GM12865 (cell line): ENCODE measurements around the gene GABRR2.

Experiments used
- DNase-seq: peaks from one replicate; pipeline ENCODE4 v3.0.0; 2010; ENCODE audit warnings: low read depth
- H3K4me3 ChIP-seq: 2 replicates; pipeline ENCODE4 v1.5.1; 2011; ENCODE audit warnings: mild to moderate bottlenecking, low read depth, low read length, control low read depth
- CTCF ChIP-seq: IDR thresholded peaks from 2 replicates; pipeline ENCODE4 v1.5.1; 2011; ENCODE audit warnings: low read length, control low read depth, low read depth, inconsistent platforms; ENCODE audit not compliant: insufficient read depth; ENCODE audit errors: missing control alignments

Gene GABRR2

DNA sequence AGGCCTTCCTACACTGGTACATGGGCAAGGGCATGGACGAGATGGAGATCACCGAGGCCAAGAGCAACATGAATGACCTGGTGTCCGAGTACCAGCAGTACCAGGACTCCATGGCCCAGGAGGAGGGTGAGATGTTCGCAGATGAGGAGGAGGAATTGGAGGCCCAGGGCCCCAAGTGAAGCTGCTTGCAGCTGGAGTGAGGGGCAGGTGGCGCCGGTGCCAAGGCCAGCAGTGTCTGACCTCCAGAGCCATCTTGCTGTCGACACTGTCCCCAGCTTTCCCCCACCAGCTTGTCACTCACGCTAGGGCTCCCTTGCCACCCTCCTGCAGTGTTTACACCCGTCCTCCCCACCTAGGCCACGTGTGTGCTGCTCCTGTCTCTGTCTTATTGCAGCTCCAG is 12.2 kb downstream of the GABRR2 start:
- no peak for TF ChIP-seq CTCF
- no peak for DNase-seq
- no peak overlapping the region for H3K4me3 ChIP-seq

DNA sequence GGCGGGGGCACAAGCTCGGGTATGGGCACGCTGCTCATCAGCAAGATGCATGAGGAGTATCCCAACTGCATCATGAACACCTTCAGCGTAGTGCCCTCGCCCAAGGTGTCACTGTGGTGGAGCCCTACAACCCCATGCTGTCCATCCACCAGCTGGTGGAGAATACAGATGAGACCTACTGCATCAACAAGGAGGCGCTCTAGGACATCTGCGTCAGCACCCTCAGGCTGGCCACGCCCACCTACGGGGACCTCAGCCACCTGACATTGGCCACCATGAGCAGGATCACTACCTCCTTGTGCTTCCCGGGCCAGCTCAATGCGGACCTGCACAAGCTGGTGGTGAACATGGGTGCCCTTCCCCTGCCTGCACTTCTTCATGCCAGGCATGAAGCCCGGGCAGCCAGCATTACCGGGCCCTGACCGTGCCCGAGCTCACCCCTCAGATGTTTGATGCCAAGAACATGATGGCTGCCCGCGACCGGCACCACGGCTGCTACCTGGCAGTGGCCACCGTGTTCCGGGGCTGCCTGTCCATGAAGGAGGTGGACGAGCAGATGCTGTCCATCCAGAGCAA is 12.8 kb downstream of the GABRR2 start:
- TF ChIP-seq CTCF, result no peak
- DNase-seq, result no peak
- H3K4me3 ChIP-seq, result no peak overlapping the region

DNA sequence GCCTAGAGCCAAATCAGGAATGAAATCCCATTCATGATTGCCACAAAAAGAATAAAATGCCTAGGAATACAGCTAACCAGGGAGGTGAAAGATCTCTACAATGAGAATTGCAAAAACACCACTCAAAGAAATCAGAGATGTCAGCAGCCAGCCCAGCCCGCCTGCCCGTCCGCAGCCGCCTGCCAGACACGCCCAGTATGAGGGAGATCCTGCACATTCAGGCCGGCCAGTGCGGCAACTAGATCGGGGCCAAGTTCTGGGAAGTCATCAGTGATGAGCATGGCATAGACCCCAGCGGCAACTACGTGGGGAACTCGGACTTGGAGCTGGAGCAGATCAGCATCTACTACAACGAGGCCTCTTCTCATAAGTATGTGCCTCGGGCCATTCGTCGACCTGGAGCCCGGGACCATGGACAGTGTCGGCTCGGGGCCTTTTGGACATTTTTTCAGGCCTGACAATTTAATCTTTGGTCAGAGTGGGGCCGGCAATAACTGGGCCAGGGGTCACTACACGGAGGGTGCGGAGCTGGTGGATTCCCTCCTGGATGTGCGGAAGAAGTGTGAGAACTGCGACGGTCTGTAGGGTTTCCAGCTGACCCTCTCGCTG is 13.4 kb downstream of the GABRR2 start:
- no peak for TF ChIP-seq CTCF
- no peak for DNase-seq
- no peak overlapping the region for H3K4me3 ChIP-seq

- TF ChIP-seq CTCF, result no peak
- H3K4me3 ChIP-seq, result no peak overlapping the region
- no peak for DNase-seq
Measured at GRCh38 chr6:89299466-89299850, 15.6 kb downstream of the GABRR2 start.

GRCh38 chr6:89298680-89299465 is 16.2 kb downstream of the GABRR2 start:
- TF ChIP-seq CTCF, result no peak
- peak; percentile 90 for DNase-seq
- peak overlapping the region; percentile 49 for H3K4me3 ChIP-seq

DNA sequence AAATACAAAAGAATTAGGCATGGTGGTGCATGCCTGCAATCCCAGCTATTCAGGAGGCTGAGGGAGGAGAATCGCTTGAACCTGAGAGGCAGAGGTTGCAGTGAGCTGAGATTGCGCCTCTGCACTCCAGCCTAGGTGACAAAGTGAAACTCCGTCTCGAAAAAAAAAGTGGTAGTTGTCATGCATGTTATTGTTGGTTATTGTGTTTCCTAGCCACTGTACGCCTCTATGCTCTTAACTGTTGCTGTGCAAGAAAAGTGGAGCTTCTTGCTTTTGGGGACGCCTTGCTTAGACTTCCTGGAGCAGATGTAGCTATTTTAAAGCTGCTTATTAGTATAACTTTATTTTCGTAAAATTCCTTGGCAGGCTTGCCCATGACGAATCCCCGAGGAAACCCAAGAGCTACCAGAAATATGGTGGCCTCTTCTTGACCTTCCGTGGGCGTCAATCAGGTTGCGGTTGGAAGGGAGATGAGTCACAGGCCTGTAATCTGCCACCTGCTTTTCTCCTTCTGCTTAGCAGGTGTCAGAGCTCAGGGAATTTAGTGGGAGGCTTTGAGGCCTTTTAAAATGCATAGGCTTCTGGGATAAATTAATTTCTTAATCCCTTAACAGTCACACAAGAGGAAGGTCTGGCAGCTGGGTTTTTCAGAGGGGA is 17.3 kb downstream of the GABRR2 start:
- TF ChIP-seq CTCF, result no peak
- peak; percentile 94 for DNase-seq

More for the DNA sequence above, 17.3 kb downstream of the GABRR2 start:
- H3K4me3 ChIP-seq, result peak overlapping the region; percentile 49
